GM12873 (cell line): ENCODE results near the gene OSBPL10.

Experiments
- CTCF ChIP-seq: IDR thresholded peaks from 2 replicates; pipeline ENCODE4 v1.5.1; 2012; ENCODE audit warnings: low read depth, mild to moderate bottlenecking, moderate library complexity, low read length, control low read depth; ENCODE audit not compliant: insufficient read depth; ENCODE audit errors: missing control alignments

The OSBPL10 gene

GRCh38 chr3:31676556-31676955 is 304.5 kb downstream of the OSBPL10 start:
- no peak for TF ChIP-seq CTCF

DNA sequence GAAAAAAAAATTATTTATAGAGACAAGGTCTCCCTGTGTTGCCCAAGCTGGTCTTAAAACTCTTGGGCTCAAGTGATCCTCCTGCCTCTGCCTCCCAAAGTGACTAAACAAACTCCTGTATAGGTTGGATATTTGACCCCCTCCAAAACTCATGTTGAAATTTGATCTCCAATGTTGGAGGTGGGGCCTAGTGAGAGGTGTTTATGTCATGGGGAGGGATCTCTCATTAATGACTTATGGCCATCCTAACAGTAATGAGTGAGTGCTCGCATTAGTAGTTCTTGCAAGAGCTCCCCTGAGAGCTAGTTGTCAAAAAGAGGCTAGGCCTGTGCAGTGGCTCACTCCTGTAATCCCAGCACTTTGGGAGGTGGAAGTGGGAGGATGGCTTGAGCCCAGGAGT is 307.1 kb downstream of the OSBPL10 start:
- TF ChIP-seq CTCF, result no peak

- no peak for TF ChIP-seq CTCF
These were observed 309.1 kb downstream of the OSBPL10 start for GRCh38 chr3:31671976-31672375.

GRCh38 chr3:31671451-31671850 is 309.6 kb downstream of the OSBPL10 start:
- TF ChIP-seq CTCF, result no peak

GRCh38 chr3:31670722-31671121 is 310.3 kb downstream of the OSBPL10 start:
- no peak for TF ChIP-seq CTCF

- no peak for TF ChIP-seq CTCF
These were observed 310.9 kb downstream of the OSBPL10 start for GRCh38 chr3:31670136-31670535.

DNA sequence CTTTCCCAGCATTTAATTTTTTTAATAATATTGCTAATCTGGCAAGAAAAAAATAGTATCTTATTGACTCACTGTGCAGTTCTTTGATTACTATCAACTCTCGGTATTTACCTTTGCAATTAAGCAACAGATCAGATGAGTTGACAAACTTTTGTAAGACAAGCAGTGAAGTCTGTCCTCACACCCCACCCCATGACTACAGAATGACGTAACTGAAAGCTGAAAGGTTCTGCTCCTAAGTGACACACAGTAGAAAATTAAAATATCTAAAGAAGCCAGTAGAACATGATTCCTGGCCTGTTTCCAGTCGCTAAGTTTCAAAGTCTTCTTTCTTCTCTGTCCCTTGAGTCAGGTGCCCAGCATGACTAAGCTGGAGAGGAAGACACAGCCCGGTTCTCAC is 312.8 kb downstream of the OSBPL10 start:
- no peak for TF ChIP-seq CTCF
